Measurements from ENCODE around the gene TLE5.

- TF ChIP-seq CTCF (IDR thresholded peaks at IDR 0.05): no peak
- TF ChIP-seq POLR2AphosphoS5 (IDR thresholded peaks at IDR 0.05): no peak
- no peak for TF ChIP-seq POLR2A (IDR thresholded peaks at IDR 0.05)
- no peak for TF ChIP-seq EP300 (IDR thresholded peaks at IDR 0.05)
These were observed 59.2 kb downstream of the TLE5 start for GRCh38 chr19:3003046-3003445.

Measured in sigmoid colon (tissue), 4 donors.